GM03348 (cell line): ENCODE data around the gene PPP1R27.

ENCODE experiments used
- DNase-seq: peaks from one replicate; pipeline ENCODE4 v3.0.0; 2012; ENCODE audit warnings: low spot score

Gene PPP1R27

DNA sequence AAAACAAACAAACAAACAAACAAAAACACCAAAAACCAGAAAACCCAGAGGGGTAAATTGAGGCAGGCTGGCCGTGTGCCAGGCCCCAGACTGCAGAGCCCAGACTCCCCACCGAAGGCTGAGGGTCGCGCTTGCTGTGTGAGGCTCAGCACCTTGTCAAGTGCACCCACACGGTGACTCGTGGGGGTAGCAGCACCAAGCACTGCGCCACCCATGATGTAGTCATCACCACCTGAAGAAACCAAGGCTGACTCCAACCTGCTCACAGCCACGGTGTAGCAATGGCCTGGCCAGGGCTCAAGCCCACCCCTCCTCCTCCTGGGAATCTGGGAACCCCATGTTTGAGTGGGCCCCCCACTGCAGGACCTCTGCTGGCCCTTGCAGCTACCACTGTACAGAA lies 13.7 kb downstream of the PPP1R27 start:
- DNase-seq, result no peak

DNA sequence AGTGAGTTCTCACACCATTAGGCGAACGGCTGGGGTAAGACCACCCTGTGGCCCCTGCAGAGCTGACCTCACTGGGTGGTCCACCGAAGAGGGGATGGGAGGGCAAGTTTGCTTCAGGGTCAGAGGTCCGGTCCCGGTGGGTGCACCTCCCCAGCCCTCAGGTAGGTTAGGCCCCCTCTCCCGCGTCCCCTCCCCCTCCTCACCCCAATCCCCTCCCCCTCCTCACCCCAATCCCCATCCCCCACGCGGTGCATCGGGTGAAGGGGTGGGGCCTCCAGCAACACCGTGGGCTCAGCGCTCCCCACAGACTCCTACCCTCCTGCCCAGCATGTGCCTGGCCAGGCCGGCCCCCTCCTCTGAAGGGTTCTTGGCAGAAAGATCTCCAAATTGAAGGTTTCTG lies 15.1 kb downstream of the PPP1R27 start:
- DNase-seq, result no peak

DNA sequence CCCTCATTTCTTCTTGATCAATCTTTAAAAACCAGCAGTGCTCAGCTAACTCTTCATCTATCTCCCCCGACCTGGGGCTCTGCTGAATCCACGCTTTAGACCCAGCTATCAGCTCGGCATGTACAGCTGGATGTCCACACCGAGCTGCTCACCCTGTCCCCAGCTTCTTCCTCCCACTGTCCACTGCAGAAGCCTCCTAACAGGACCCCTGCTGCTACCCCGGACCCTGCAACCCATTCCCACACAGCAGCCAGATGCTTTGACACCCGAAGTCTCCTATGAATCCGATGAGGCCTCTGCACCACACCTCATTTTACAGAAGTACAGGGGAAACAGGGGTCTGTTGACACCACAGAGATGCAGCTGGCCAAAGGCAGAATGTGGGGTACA lies 17.1 kb downstream of the PPP1R27 start:
- no peak for DNase-seq

DNA sequence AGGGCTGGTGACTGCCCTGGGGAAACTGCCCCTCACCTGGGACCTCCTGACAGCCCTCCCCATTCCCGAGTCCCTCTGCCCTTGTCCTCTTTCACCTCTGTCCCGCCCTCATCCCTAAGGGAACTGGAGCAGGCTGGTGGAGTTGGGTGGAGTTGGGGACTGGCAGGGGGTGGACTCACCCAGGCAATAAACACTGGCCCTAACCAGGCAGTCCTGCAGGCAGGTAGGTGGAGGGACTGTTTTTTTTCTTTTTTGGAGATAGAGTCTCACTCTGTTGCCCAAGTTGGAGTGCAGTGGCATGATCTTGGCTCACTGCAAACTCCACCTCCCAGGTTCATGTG lies 19.2 kb downstream of the PPP1R27 start:
- no peak for DNase-seq

DNA sequence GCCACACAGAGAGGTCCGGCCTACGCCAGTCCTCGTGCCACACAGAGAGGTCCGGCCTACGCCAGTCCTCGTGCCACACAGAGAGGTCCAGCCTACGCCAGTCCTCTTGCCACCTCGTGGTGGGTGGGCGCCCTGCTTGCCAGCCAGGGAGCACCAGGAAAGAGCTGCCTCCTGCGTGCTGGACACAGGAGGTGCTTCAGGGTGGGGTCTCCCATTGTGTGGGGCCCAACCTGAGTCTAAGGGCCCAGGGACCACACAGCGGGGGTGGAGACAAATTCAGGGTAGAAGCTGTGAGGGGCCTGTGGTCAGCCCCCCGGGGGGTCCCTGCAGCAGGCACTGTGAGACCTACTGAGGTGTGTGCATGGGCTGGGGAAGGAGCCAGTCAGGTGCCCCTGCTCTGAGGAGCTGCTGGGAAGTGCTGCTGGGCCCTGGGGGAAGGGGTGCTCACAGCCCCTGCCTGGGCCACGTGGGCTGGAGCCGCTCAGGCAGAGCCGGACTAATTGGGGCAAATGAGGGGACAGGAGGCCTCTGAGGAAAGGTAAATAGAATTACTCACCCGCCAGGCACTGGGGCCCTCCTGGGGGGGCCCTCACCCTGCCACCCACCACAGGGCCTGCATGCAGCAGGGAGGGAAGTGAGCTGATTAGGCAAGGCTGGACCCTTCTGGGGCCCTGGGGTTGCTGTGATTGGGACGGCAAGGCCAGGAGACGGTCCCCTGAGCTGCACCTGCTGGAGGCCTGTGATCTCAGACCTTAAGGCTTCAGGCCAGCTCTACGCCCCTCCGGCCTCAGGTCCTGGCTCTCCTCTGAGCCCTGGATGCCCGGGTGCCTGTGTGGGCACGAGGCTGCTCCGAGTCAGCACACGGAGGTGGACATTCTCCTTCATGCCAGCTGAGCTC lies 19.9 kb downstream of the PPP1R27 start:
- no peak for DNase-seq

DNA sequence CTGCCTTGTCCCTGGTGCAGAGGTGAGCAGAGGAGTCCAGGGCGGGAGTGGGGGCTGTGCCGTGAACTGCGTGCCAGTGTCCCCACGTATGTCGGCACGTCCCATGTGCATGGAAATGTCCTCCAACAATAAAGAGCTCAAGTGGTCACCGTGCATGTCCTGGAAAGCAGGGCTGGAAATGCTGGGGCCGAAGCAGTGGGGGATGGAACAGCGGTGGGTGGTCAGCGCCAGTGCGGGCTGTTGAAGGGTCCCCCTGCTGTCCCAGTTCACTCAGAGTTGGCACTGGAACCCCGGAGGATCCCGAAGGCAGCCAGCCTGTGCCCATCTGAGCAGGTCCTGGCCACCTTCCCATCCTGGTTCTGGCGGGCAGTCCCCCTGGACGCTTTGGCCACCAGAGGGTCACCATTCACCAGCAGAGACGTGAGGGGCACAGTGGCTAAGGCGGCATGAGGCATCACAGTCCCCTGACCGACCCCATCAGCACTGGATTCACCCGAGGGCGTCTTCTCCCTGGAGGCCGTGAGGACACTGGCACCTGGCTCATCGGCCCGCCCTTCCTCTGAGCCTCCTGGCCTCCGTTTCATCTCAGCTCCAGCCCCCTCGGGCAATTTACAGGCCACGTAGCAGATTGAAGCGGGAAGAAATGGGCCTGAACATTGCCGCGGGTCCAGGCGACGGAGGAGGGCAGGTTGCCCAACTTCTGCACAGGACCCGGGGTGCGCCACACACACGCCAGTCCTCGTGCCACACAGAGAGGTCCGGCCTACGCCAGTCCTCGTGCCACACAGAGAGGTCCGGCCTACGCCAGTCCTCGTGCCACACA lies 20.8 kb downstream of the PPP1R27 start:
- DNase-seq, result no peak

DNA sequence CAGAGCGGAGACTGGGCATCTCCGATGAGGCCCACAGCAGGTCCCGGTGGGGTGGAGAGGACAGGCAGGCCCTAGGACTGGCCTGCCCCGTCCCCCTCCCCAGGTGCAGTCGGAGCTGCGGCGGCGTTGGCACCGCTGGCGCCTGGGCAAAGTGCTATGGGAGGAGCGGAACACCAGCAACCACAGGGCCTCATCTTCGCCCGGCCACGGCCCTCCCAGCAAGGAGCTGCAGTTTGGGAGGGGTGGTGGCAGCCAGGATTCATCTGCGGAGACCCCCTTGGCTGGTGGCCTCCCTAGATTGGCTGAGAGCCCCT lies 21.5 kb downstream of the PPP1R27 start:
- DNase-seq, result no peak

DNA sequence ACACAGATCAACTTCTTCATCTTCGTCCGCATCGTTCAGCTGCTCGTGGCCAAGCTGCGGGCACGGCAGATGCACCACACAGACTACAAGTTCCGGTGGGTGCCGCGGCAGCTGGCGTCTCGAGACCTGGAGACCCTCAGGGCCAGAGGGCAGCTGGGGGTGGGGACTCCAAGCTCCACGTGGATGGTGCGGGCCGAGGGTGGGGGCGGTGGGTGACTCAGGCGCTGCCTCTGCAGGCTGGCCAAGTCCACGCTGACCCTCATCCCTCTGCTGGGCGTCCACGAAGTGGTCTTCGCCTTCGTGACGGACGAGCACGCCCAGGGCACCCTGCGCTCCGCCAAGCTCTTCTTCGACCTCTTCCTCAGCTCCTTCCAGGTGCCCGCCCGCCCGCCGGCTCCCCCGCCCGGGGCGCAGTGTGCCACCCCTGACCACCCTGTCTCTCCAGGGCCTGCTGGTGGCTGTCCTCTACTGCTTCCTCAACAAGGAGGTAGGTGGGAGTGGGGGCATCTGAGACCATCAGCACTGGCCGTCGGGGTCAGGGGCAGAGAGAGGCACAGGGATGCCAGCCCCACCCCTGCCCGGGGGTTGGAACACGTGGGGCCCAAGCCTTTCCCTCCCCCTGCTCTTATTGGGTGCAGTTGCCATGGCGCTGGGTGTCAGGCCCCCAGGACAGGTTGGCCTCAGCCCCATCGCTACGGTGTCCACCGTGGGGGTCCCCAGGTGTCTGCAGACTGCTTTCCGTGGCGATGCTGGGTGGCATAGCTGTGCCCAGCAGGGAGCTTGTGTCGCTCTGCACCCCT lies 22.1 kb downstream of the PPP1R27 start:
- no peak for DNase-seq

DNA sequence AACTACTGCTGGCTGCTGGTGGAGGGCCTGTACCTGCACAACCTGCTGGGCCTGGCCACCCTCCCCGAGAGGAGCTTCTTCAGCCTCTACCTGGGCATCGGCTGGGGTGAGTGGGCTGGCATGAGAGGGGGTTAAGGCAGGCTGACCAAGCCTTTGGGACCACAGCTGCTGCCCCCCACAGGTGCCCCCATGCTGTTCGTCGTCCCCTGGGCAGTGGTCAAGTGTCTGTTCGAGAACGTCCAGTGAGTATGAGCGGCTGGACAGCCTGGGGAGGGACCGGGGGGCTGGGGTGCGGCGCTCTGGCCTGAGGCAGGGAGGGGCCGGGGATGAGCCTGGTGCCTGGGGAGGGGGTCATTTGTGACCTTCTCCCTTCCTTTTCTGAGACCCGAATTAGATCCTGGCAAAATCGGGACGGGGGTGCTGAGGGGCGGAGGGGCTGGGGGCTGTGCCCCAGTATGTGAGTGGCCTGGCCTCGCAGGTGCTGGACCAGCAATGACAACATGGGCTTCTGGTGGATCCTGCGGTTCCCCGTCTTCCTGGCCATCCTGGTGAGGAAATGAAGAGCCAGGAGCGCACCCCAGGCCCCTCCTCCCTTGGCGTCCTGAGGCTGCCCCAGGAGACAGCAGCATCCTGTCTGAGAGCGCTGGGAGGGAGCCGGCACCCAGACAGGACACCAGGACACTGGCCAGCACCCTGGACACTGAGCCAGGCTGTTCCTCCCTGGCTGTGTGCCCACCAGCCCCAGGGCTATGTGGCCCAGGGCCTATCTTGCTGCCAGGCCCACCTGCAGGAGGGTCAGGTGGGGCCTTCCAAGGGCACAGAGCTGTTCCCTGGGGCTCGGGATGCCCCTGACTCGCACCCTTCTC lies 22.9 kb downstream of the PPP1R27 start:
- DNase-seq, result no peak

DNA sequence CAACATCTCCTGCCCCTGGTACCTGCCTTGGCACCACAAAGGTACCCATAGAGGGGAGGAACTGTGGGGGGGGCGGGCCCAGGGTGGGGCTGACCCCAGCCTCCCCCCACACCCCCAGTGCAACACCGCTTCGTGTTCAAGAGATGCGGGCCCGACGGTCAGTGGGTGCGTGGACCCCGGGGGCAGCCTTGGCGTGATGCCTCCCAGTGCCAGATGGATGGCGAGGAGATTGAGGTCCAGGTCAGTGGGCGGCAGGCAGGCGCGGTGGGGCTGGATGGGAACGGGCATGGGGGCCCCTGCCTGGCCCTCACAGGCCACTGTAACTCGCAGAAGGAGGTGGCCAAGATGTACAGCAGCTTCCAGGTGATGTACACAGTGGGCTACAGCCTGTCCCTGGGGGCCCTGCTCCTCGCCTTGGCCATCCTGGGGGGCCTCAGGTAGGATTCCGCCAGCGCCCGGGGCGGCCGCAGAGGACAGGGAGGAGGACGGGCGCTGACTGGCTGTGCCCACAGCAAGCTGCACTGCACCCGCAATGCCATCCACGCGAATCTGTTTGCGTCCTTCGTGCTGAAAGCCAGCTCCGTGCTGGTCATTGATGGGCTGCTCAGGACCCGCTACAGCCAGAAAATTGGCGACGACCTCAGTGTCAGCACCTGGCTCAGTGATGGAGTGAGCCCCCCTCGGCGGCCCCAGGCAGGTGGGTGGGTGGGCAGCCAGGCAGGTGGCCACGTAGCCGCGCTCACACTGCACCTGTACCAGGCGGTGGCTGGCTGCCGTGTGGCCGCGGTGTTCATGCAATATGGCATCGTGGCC lies 23.8 kb downstream of the PPP1R27 start:
- no peak for DNase-seq

DNA sequence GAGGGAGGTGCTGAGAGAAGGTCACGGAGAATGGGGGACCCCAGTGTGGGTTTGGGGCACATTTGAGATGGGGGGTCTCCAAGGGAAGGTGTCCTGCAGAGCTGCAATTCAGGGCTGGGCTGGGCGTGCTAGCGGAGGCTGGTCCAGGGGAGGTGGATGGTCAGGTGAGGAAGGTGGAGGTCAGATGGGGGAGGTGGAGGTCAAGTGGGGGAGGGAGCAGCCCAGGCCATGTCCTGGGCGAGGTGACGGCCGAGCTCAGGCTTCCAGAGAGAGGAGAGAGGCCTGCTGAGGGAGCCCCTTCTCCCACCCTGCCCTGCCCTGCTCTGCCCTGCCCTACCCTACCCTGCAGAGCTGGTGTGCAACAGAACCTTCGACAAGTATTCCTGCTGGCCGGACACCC lies 24.4 kb downstream of the PPP1R27 start:
- no peak for DNase-seq

DNA sequence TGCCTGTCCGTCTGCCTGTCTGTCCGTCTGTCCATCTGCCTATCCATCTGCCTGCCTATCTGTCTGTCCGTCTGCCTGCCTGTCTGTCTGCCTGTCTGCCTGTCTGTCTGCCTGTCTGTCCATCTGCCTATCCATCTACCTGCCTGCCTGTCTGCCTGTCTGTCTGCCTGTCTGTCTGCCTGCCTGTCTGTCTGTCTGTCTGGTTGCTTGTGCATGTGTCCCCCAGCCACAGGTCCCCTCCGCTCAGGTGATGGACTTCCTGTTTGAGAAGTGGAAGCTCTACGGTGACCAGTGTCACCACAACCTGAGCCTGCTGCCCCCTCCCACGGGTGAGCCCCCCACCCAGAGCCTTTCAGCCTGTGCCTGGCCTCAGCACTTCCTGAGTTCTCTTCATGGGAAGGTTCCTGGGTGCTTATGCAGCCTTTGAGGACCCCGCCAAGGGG lies 25.3 kb downstream of the PPP1R27 start:
- DNase-seq, result no peak

DNA sequence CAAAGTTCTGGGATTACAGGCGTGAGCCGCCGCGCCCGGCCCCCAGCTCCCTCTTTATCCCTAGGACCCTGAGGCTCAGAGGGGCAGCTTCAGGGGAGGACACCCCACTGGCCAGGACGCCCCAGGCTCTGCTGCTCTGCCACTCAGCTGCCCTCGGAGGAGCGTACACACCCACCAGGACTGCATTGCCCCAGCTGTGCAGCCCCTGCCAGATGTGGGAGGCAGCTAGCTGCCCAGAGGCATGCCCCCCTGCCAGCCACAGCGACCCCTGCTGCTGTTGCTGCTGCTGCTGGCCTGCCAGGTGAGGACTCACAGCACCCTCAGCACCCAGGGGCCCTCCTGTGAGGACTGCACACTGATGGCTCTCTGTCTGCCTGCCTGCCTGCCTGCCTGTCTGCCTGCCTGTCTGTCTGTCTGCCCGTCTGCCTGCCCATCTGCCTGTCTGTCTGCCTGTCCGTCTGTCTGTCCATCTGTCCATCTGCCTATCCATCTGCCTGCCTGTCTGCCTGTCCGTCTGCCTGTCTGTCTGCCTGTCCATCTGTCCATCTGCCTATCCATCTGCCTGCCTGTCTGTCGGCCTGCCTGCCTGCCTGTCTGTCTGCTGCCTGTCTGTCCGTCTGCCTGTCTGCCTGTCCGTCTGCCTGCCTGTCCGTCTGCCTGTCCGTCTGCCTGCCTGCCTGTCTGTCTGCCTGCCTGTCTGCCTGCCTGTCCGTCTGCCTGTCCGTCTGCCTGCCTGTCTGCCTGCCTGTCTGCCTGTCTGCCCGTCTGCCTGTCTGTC lies 25.9 kb downstream of the PPP1R27 start:
- no peak for DNase-seq

DNA sequence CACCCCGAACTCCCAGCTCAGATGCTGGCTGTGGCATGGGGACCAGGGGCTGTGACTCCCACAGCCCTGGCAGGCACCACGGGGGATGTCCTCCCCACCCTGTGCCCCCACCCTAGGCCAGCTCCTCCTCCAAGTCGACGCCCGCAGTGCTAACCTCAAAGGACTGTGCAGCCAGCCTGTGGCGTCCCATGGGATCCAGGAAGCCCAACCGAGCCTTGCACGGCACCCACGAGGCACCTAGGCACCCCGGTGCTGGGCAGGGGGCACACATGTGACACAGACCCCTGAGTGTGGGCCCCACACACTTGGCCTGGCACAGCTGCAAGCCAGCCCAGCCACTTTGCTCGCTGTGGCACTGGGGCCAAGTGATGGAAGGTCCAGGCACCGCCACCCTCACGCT lies 27.0 kb downstream of the PPP1R27 start:
- no peak for DNase-seq

DNA sequence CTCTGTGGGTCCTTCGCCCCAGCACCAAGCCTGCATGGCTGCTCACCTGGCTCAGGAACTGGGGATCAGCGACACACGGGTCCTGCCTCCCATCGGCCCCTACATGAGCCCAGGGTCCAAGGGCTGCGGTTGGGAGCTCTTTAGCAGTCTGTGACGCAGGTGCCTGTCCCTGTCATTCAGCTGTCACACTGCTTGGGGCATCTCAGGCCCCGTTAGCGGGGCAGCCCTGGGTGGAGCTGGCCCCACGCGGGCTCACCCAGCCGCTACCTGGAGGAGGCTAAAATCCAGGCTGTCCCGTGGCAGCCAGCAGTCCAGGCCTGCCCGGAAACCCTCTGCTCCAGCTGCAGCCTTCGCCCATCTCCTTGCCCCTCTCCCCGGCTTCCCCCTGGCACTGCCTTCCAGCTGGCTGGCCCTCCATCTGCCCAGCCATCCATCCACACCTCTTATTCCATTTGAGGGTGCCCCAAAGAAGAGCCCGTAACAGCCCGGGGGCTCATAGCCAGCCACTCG lies 27.6 kb downstream of the PPP1R27 start:
- DNase-seq, result no peak

DNA sequence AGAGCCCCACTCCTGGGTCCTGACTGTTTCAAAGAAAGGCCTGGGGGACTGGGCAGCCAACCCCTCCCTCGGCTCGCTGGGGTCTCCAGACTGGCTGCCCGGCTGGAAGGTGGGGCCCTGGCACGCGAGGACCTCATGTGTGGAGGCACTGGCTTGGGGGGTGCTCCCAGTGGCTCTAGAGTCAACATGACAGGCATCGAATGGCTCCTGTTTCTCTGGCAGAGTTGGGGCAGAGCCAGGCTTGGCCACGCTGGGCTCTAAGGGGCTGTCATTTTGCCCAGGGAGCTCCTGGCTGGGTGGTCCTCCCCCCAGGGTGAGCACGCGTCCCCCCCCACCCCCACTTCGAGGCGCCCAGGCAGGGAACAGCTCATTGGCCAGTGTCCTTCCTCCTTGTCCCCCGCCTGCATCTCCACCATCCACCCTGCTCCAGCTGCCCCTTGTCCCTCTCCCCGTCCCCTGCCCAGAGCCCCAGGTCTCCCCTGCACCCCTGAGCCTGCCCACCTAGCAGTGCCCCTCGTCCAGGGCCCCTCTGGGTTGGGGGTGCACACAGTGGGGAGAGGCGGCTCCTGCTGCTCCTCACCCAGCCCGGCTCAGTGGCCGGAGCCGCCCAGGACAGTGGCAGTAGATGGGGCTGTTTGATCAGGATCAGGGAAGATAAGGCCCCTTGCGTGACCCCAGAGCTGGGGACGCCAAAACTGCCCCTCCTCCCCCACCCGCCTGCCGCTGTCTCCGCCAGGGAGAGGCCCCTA lies 28.2 kb downstream of the PPP1R27 start:
- no peak for DNase-seq

DNA sequence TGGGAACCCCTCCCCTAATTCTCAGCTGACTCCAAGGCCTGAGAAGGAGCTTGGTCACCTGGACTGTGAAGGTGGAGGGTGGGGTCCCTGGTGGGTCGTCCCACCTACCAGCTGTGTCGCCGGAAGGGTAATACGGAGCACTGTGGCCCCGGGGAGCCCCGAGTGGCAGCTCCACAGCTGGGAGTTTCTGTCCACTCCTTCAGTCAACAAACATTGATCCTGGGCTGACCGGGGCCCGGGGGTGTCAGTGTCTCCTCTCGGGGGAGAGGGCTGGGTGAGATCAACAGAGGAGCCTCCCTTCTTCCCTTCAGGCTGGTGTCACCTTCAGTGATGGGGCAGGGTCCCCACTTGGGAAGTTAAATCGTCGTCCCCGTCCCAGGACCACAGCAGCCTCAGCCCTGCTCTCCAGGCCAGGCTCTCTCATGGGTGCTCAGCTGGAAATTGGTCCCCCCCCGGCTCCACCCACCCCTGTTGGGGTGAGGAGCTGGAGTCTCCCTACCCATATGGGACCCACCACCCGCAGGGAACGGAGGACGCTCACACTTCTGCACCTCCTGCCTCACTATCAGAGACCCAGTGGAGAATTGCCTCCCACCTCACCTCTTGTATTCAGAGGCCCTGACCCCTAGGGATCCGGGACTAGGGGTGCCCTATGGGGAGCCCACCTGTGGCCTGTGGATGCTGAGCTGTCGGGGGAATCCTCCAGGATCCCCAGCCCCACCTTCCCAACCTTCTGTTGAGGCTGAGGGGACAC lies 29.0 kb downstream of the PPP1R27 start:
- DNase-seq, result no peak
